ENCODE data around the gene ECSIT.

ECSIT gene

DNA sequence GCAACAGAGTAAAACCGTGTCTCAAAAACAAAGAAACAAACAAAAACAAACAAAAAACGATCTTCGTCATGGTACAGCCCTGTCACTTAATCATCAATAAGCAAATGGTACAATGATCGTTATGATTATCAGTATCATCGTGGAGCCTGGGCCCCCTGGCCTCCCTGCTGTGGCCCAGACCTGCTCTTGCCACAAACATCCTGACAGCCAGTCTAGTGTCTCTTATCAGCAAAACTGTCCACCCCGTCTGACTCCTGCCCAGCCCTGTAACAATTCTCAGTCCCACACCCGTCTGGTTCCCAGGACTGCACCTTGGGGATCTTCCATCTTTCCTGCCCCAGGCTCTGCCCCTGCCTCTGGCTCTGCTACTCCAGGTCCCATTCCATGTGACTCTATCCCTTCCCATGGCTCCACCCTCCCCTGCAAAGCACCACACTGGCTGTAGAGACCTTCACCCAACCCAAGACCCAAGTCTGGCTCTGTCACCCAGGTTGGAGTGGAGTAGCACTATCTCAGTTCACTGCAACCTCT is 29.0 kb downstream of the ECSIT start:
- DNase-seq, result no peak

DNA sequence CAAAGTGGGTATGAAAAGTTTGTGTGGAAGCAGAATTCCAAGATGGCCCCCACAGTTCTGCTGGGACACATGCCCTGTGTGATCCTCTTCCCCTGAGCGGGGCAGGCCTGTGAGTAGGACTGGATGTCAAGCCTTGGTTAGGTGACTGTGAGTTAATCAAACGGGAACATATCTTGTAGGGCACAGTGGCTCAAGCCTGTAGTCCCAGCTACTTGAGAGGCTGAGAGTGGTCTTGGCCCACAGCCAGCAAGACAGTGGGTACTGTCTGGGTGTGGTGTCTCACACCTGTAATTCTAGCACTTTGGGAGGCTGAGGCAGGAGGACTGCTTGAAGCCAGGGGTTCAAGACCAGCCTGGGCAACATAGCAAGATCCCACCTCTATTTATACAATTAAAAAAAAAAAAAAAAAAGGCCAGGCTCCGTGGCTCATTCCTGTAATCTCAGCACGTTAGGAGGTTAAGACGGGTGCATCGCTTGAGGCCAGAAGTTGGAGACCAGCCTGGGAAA is 29.7 kb downstream of the ECSIT start:
- no peak for DNase-seq

DNA sequence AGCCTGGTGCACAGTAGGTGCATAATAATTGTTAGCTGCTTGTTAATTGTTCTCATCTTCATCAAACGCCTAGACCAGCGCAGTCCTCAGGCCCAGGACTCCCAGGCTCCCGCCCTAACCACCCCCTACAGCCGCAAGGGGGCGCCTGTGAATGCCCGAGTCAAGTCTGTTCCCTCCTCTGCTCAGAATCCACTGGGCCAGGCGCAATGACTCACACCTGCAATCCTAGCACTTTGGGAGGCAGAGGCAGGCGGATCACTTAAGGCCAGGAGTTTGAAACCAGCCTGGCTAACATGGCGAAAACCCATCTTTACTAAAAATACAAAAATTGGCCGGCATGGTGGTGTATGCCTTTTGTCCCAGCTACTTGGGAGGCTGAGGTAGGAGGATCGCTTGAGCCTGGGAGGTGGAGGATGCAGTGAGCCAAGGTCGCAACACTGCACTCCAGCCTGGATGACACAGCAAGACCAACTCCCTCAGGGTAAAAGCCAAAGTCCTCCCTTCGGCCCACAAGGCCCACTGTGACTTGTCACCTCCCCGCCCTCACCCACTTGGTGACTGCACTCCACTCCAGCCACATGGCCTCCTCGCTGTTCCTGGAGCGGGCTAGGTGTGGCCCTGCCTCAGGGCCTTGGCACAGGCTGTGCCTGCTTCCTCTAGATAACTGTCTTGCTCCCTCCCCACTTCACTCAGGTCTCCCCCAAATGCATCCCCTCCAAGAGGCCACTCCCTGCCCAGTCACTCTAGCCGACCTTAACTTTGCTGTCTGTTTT is 32.4 kb downstream of the ECSIT start:
- peak; percentile 82 to 84 for DNase-seq

DNA sequence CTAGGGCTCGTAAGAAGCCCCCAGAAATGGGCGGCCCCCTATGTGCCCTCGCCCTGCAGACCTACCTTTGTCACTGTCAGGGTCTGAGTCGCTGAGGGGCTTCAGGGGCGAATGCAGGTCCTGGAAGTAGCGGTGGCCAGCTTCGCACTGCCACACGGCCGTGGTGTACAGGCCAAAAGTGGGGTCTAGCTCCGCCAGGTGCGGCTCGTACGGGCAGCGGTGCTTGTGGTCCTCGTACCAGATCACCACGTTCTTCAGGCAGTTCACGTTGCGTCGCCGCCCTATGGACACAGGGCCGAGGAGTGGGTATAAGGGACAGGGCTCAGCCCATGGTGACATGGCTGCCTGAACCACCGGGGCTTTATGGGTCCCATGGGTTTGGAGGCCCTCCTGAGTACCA is 33.0 kb downstream of the ECSIT start:
- no peak for DNase-seq

DNA sequence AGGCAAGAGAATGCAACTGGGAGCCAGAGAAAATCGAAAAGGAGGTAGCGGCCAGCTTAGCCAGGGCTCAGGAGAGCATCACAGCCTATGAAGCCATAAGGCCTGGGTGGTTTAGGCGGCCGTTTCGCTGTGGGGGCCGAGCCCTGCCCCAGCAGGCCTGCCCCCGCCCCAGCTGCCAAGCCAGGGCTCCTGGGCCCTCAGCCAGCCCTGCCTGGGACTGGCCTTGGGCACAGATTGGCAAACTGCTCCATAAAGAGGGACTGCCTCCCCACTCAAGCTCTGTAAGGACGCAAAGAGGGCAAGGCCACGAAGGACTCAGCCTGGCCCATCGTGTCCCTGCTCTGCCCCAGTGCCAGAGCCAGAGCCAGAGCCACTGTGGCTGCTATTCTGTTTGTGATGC is 33.5 kb downstream of the ECSIT start:
- no peak for DNase-seq

DNA sequence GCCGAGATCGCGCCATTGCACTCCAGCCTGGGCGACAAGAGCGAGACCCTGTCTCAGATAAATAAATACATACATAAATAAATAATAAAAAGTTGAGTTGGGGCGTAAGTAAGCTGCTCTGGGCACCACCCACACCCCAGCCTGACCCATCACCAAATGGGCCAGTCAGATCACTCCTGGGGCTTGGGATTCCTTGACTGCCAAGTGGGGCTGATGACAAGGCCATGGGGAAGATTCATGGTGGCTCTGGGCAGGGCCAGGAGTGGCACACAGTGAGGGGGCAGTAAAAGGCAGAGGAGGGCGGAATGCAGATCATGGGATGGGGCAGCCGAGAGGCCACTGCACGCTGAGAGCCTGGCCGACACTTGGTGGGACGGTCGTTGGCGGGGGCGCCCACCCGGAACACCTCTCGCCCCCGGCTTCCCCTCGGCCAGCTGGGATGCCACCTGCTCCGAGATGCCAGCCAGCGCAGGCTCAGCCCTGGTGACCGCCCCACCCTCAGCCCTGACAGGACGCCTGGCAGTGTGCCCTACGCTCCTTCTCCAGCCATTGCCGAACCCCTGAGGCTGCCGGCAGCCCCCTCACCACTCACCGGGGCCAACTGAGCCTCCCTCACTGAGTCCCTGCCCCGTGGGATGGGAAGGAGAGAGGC is 34.2 kb downstream of the ECSIT start:
- DNase-seq, result no peak

DNA sequence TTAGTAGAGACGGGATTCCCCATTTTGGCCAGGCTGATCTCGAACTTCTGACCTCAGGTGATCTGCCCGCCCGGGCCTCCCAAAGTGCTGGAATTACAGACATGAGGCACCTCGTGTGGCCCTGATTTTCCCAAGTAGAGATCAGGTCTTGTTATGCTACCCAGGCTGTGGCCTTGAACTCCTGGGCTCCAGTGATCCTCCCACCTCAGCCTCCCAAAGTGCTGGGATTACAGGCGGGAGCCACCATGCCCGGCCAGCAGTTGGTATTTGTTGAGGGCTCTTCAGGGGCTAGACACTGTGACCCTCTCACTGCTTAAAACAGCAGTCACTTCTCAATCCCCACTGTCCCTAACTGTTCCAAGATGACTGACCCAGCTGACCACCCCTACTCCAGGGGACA is 39.6 kb downstream of the ECSIT start:
- no peak for DNase-seq

DNA sequence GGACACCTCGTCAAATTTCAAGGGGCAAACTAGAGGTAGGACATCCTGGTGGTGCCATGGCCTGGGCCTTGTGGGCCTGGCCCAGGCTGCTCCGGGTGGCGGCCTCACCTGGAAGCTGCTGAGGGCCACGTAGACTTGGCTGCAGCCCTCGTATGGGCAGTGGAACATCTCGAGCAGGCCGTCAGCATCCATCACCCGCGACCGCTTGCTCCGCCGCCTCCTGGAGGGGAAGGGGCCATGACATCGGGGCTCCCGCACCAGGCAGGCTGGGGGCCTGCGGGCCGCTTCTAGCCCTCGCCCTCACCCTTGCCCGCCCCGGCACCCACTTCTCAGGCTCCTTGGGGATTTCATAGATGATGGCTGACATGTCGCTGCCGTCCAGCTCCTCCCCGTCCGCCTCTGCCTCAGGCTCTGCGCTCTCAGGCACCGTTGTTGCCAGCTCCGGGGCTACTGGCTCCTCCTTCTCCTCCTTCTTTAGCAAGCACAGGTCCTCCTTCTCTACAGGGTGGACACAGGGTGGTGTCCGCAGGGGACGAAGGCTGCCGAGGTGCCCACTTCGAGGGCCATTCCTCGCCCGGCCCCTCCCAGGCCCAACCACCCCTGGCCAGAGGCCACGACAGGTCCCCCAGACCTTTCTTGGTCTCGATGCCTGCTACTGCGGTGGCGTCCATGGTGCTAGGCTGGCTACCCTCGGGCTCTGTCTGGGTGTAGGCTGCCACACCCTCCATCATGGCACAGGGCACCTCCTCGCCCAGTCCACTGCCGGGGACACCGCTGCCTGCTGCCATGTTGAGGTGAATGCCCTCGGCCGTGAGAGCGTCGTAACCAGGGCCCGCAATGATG is 42.1 kb downstream of the ECSIT start:
- DNase-seq, result no peak

DNA sequence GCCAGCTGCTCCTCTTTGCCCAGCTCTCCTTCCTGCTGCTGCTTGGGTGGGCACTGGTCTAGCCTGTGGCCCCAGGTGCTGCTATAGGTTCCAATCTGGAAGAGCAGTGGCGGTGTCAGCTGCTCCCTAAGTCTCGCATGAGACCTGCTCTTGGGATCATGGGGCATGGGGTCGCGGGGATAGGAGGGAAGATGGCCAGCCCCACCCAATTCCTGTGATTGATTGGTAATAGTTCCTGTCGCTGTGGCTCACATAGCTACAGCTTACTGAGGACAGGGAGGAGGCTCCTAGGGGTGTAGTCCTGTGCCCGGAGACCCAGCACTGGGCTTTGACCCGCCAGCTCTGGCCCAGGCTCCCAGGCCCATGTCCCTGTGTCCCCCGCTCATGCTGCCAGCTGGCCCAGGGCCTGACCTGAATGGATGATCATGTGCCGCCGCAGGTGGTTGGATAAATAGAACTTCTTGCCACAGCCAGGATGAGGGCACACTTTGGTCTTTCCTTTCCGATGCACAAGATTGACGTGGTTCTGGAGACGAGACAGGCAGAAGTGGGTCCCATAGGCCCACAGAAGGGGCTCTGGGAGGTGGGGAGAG is 43.6 kb downstream of the ECSIT start:
- no peak for DNase-seq

DNA sequence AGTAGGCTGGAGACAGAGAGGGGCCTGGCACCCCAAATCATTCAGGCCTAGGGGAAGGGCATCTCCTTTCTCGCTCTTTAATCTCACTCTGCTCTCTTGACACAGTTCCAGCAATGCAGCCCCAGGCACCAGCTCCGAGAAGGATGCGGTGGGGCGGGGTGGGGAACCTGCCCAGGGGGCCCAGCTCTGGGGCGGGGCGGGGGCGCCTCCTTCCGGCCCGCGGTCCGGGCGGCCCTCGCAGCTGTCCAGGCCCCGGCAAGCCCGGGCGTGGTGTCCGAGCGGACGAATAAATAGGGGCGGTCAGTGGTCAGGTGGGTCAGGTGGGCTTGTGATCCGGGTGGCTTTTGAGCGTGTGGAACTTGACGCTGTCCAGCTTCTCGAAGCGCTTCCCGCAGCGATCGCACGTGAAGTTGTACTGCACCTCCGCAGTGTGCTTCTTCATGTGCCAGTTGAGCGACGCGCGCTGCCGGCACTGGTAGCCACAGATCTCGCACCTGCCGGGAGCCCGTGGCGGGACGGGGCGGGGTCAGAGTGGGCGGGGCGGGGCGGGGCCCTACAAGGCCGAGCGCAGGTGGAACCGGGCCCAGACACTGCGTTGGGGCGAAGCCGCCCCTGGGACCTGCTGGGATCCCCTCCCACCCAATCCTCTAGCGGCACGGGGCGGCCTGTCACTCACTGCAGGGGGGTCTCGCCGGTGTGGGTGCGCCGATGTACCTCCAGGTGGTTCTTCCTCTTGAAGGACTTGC is 45.4 kb downstream of the ECSIT start:
- DNase-seq, result no peak

DNA sequence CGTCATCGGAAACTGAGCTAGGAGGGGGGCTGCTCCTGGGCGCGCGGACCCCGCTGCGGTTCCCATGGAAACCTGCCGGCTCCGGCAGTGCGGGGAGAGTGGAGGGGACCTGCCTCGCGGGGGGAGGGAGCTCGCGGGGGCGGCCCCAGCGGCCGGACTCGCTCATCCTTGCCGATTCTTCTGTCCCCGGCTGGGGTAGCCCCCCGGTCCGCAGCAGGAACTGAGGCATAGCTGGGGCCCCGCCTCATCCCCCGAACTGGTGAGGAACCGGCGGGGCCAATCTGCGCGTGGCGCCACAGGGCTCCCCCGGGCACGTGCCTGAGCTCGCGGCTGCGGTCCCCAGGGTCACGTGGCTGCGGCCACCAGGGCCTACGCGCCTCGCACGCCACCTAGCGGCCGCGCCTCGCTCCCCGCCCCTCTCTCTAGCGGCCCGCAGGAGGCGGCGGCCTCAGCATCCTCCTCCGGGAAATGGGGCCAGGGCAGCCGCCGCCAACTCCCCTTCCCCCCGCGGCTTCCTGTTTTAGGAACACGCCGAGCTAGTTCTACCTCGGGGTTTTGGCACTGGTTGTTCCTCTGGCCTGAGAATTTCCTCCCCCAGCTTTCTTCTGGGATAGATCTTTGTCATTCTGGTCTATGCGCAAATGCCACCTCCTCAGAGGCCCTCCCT is 46.4 kb downstream of the ECSIT start:
- peak; percentile 88 to 92 for DNase-seq

DNA sequence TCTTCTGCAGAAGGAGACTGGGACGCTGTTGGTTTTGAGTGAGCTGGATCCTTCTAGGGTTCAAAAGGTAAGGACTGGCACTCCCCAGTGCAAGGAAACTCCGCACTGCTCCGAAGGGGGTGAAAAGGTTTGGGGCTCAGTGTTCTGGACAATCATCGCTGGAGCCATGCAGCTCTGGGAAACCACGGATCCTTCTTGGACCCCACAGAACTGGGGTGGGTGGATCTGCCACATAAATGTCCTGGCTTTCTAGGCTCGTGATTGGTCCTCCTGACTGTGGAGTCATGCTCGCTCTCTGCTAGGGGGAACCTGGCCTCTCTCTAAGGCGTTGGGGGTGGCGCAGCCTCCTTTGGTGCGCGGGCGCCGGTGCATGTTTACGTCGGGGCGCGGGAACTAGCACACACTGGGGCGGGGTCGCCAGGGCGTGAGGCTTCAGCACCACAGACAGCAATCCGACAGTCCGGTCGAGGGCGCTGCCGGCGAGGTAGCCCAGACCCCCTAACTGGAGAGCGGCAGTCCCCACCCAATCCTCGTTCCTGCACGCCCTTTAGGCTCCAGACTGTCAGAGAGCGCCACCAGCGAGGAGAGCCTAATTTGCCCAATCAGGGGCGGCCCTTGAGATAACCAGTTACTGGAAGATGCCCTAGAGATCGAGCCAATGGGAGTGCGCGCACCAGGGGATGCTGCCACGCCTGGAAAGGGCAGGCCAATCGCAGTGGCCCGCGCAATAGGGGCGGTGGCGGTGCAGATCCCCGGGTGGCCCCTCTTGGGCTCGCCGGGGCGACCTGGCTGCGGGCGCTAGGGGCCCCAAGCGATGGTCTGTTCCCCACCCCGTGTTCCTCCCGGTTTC is 47.2 kb downstream of the ECSIT start:
- peak; percentile 88 to 90 for DNase-seq

DNA sequence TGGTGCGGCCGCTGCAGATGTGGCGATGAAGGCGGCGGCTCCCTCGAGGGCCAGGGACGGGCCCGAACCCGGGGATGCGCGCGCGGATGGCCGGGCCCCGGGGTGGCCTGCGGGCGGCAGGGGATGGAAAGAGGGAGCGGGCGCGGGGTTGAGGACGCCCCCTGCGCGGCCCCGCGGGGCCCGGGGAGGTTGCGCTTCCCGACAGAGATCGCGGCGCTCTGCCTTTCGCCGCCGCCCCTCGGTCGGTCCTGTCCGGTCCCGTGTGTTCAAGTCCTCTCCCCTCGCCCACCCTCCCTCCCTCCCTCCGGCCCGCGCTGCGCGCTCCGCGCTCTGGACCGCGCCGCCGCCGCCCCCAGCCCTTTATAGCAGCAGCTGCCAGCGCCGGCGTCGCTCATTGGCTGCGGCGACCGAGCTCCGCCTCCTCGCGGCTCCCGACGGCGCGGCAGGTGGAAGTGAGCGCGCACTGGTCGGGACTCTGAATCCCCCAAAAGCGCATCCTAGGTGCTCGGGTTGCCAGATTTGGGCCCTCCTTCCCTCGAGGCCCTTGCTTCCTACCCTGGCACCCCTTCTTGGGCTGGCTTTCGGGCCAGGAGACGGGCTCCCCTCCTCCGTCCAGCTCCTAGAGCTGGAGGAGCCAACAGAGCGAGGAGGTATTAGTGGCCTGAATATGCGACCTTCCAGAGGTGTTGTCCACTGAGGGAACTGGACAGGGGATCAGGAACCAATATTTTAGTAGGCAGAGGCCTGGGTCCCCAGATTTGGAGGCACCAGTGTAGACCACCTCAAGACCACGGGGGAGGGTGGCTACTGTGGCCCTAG is 48.0 kb downstream of the ECSIT start, which contains the start of gene ELAVL3:
Gene ELAVL3 (minus strand): TSS at position 332 of the 819 bp plus-strand sequence. CDS start 438 bp downstream, outside the sequence.
- DNase-seq, result peak in 1 of 2 experiments; percentile 35

DNA sequence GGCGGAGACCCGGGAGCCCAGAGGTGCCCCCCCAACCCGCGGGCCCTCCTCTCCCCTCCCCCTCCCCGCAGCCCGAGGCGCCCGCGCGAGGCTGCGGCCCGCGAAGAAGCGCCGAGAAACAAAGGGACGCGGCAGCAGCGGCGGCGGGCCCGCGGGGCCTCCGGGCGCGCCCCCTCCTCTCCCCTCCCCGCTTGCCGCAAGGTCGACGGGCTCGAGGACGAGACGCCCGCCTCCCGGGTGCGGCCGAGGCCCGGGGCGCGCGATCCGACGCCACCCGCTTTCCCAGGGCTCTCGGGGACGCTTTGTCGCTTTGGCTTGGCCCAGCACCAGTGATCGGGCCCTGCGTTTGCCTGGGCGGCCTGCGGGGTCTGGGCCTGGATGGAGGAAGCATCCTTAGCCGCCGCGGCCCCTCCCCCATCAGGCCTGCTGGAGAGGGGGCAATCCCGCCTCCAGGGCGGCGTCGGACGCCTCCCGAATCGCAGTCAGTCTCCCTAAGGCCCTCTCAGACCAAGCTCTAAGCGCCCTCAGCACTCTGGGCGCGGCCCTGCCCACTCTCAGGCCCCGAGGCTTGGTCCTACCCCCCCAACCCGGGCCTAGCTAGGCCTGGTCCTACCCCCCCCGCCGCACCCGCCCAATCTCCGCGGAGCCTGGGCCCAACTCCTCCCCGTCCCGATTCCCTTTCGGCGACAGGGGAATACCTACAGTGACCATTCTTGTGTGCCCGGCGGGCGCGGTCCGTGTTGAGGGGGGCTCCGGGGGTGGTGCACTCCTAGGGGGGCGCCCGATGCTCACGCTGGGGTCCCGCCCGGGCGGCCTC is 48.8 kb downstream of the ECSIT start:
- DNase-seq, result no peak

DNA sequence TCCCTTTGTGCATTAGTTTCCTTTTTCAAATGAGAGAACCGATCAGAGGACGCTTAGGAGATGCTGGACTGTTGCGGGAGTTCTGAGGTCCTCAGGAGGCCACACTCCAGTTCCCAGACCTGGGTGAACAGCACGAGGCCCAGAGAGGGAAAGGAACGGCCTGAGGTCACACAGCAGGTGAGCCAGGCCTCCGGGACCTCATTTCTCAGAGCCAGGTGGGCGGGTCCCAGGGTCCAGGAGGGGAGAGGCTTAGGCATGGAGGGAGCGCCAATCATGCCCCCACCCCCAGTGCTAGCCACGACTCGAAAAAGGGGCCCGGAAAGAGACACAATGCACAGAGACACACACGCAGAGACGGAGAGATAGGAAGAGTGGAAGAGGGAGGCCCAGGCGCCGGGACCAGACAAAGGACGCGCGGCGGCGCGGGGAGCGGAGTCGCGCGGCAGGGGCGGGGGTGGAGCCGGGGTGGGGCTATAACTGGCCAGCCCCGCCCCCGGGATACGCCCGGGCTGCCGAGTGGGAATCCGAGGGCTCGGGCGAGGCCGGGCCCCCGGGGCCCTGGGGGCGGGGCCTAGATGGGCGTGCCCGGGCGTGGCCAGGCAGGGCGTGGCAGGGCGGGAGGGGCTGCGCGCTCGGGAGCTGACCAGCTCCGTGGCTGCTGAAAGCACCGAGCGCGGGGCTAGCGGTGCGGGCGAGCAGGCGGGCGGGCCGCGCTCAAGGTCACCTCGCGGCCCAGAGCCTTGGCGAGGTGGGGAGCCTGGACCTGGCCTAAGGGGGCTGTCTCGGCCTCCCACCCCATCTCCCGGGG is 49.6 kb downstream of the ECSIT start:
- DNase-seq, result peak; percentile 57 to 70

DNA sequence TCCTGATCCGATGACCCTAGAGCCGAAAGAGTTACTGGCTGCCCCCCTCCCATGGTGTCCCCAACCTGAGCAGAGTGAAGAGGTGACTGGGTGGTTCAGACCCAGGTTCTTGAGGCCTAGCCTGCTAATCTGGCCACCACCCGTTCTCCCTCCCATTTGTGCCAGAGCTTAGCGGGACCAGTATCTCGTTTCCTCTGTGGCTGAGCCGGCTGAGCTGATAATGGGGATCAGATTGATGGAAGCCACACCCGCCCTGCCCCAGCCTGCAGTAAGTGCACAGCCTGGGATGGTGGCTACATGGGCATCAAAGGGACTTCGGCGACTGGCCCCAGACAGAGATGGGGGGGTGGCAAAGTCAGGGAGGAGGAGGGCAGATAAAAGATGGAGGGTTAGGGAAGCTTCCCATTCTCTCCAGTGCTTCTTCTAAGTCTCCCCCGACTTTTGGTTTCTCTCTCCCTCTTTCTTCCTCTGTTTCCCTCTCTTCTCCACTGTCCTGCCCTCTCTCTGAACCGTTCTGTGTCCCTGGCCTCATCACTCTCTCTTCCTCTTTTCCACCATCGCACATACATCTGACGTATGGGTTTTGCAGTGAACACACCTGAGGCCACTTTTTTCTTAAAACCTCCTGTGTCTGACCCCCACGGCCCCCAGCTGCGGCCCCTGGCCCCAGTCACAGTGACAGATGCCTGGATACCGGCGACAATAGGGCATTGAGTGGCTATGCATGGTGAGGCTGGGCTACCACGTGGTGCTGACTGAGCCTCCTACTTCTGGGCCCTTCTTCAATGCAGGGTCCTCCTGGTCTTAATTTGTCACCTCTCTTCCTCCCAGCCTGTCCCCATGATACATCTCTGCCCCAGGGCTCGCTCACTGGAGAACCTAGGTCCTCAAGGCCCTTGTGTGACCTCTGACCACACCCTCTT is 50.5 kb downstream of the ECSIT start:
- DNase-seq, result no peak
